OCI-LY3 (cell line): ENCODE measurements around the gene RAB11FIP2.

Source experiments
- H2AFZ ChIP-seq: fragments of 200-600, 300-600 bp; shearing (Covaris generic); 2 replicates; pipeline ENCODE4 v1.6.0; 2014; ENCODE audit warnings: antibody characterized with exemption, low read depth, low read length
- H3K27ac ChIP-seq: fragments of 200-600, 300-600 bp; sonication (generic); 2 replicates; pipeline ENCODE4 v1.5.1; 2014; ENCODE audit warnings: mild to moderate bottlenecking, low read length, moderate library complexity, mixed read lengths
- H3K27me3 ChIP-seq: fragments of 200-600, 300-600 bp; sonication (generic); 2 replicates; pipeline ENCODE4 v1.6.1; 2014; ENCODE audit warnings: low read depth, low read length, mixed read lengths
- H3K36me3 ChIP-seq: fragments of 200-600, 300-600 bp; sonication (generic); replicated peaks from 2 replicates; pipeline ENCODE3; 2014; ENCODE audit warnings: low read depth, low read length, mixed read lengths
- H3K4me1 ChIP-seq: fragments of 300-600, 200-600 bp; sonication (generic); 2 replicates; pipeline ENCODE4 v1.6.1; 2014; ENCODE audit warnings: low read length, mixed read lengths
- H3K4me2 ChIP-seq: fragments of 200-600, 300-600 bp; sonication (generic); 2 replicates; pipeline ENCODE4 v1.6.1; 2014; ENCODE audit warnings: low read length, mixed read lengths
- H3K4me3 ChIP-seq: fragments of 300-600, 200-600 bp; sonication (generic); 2 replicates; pipeline ENCODE4 v1.5.1; 2014; ENCODE audit warnings: antibody characterized with exemption, mild to moderate bottlenecking, low read length, moderate library complexity
- H3K79me2 ChIP-seq: fragments of 300-600, 200-600 bp; shearing (Covaris generic); 2 replicates; pipeline ENCODE4 v1.6.1; 2014; ENCODE audit warnings: mild to moderate bottlenecking, low read length, mixed read lengths
- H3K9ac ChIP-seq: fragments of 300-600, 200-600 bp; shearing (Covaris generic); 2 replicates; pipeline ENCODE4 v1.6.0; 2014; ENCODE audit warnings: mild to moderate bottlenecking, low read length, moderate library complexity
- H3K9me3 ChIP-seq: fragments of 200-600, 300-600 bp; shearing (Covaris generic); 2 replicates; pipeline ENCODE4 v1.6.1; 2014; ENCODE audit warnings: low read length, mixed read lengths; ENCODE audit not compliant: insufficient read depth
- H4K20me1 ChIP-seq: fragments of 200-600, 300-600 bp; sonication (generic); 2 replicates; pipeline ENCODE4 v1.6.1; 2016; ENCODE audit warnings: low read length, mixed read lengths; ENCODE audit not compliant: insufficient read depth
- CTCF ChIP-seq: fragments of 200-600, 300-600 bp; sonication (generic); IDR thresholded peaks from 2 replicates; pipeline ENCODE4 v1.5.1; 2014; ENCODE audit warnings: antibody characterized with exemption, low read length, low read depth
- EZH2phosphoT487 ChIP-seq: fragments of 200-600 bp; shearing (Covaris generic); IDR thresholded peaks from 2 replicates; pipeline ENCODE4 v1.6.1; 2018; ENCODE audit warnings: antibody characterized with exemption, mixed run types, low read depth

The RAB11FIP2 gene

GRCh38 chr10:118035354-118036005, 11.3 kb downstream of the RAB11FIP2 start:
- no peak overlapping the region for H3K4me2 ChIP-seq

GRCh38 chr10:118034791-118035261, 11.9 kb downstream of the RAB11FIP2 start:
- 0 out of 2 replicates have a peak, but pooled peaks cover 3% of the 10 kb centered on the region for H3K79me2 ChIP-seq
- H3K27ac ChIP-seq: no peak overlapping the region
- H3K9ac ChIP-seq: no peak overlapping the region
- no peak overlapping the region for H3K4me3 ChIP-seq
- no peak overlapping the region for H3K4me2 ChIP-seq
- no peaks in the 10 kb centered on the region for H3K27me3 ChIP-seq
- no peaks in the 10 kb centered on the region for H4K20me1 ChIP-seq
- H2AFZ ChIP-seq: no peak overlapping the region
- H3K9me3 ChIP-seq: no peaks in the 10 kb centered on the region
- peaks cover 8% of the 10 kb centered on the region for H3K36me3 ChIP-seq
- TF ChIP-seq EZH2phosphoT487: no peak
- no peak for TF ChIP-seq CTCF
- no peaks in the 10 kb centered on the region for H3K4me1 ChIP-seq

More at GRCh38 chr10:118035354-118036005, 11.3 kb downstream of the RAB11FIP2 start:
- Histone ChIP-seq H4K20me1 (no peaks in the 10 kb centered on the region), H3K9me3 (no peaks in the 10 kb centered on the region), H3K4me3 (no peak overlapping the region), H3K27me3 (no peaks in the 10 kb centered on the region), H3K9ac (no peak overlapping the region), H2AFZ (no peak overlapping the region), H3K36me3 (peaks cover 8% of the 10 kb centered on the region), H3K4me1 (no peaks in the 10 kb centered on the region), H3K79me2 (0 out of 2 replicates have a peak, but pooled peaks cover 3% of the 10 kb centered on the region), H3K27ac (no peak overlapping the region)
- TF ChIP-seq CTCF (no peak), EZH2phosphoT487 (no peak)

- TF ChIP-seq EZH2phosphoT487 (no peak), CTCF (no peak)
- H3K4me3 ChIP-seq: no peak overlapping the region
- no peaks in the 10 kb centered on the region for H3K4me1 ChIP-seq
- 0 out of 2 replicates have a peak, but pooled peaks cover 3% of the 10 kb centered on the region for H3K79me2 ChIP-seq
- no peak overlapping the region for H3K9ac ChIP-seq
- no peak overlapping the region for H3K27ac ChIP-seq
- no peaks in the 10 kb centered on the region for H3K9me3 ChIP-seq
- no peaks in the 10 kb centered on the region for H3K27me3 ChIP-seq
- peaks cover 8% of the 10 kb centered on the region for H3K36me3 ChIP-seq
- H2AFZ ChIP-seq: no peak overlapping the region
- no peaks in the 10 kb centered on the region for H4K20me1 ChIP-seq
- no peak overlapping the region for H3K4me2 ChIP-seq
Observed at GRCh38 chr10:118033905-118034304, 12.8 kb downstream of the RAB11FIP2 start.

GRCh38 chr10:118032564-118032963, 14.2 kb downstream of the RAB11FIP2 start:
- H3K9ac ChIP-seq: no peak overlapping the region
- H2AFZ ChIP-seq: no peak overlapping the region
- H3K27me3 ChIP-seq: no peaks in the 10 kb centered on the region
- H3K79me2 ChIP-seq: 0 out of 2 replicates have a peak, but pooled peaks cover 3% of the 10 kb centered on the region
- TF ChIP-seq EZH2phosphoT487 (no peak), CTCF (no peak)
- no peak overlapping the region for H3K4me3 ChIP-seq
- H3K4me1 ChIP-seq: no peaks in the 10 kb centered on the region
- H3K36me3 ChIP-seq: peaks cover 8% of the 10 kb centered on the region
- H3K27ac ChIP-seq: no peak overlapping the region
- H3K4me2 ChIP-seq: no peak overlapping the region
- no peaks in the 10 kb centered on the region for H3K9me3 ChIP-seq
- H4K20me1 ChIP-seq: no peaks in the 10 kb centered on the region
